22Rv1 (cell line): Measurements from ENCODE around the gene CAMK1D.
"Not testable (repeated sequence)": the region's sequence is repeated elsewhere in the genome, so short reads cannot be mapped to it uniquely, and the experiment has no call there.

Experiments used
- ZFX ChIP-seq: fragments of 450-650 bp; IDR thresholded peaks from 2 replicates; pipeline ENCODE4 v1.6.1; 2017; ENCODE audit warnings: antibody characterized with exemption, borderline replicate concordance
- TF ChIP-seq, protein P1 (sequence below): fragments of 450-650 bp; IDR thresholded peaks from 2 replicates; pipeline ENCODE4 v1.5.1; 2017; ENCODE audit warnings: mild to moderate bottlenecking

DNA sequence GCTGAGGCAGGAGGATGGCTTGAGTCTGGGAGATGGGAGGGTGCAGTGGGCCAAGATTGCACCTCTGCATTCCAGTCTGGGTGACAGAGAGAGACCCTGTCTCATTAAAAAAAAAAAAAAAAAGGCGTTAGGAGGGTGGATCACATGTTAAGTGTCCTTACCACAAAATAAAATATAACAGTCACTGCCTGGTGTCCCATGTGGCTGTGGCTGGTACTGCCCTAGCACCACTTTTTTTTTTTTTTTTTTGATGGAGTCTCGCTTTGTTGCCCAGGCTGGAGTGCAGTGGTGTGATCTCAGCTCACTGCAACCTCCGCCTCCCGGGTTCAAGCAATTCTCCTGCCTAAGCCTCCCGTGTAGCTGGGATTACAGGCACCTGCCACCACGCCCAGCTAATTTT, 460.7 kb downstream of the CAMK1D start:
- TF ChIP-seq, protein P1, sequence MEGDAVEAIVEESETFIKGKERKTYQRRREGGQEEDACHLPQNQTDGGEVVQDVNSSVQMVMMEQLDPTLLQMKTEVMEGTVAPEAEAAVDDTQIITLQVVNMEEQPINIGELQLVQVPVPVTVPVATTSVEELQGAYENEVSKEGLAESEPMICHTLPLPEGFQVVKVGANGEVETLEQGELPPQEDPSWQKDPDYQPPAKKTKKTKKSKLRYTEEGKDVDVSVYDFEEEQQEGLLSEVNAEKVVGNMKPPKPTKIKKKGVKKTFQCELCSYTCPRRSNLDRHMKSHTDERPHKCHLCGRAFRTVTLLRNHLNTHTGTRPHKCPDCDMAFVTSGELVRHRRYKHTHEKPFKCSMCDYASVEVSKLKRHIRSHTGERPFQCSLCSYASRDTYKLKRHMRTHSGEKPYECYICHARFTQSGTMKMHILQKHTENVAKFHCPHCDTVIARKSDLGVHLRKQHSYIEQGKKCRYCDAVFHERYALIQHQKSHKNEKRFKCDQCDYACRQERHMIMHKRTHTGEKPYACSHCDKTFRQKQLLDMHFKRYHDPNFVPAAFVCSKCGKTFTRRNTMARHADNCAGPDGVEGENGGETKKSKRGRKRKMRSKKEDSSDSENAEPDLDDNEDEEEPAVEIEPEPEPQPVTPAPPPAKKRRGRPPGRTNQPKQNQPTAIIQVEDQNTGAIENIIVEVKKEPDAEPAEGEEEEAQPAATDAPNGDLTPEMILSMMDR = not testable (repeated sequence)
- TF ChIP-seq ZFX = not testable (repeated sequence)
